ENCODE data around the gene PCDHGB5.

PCDHGB5 gene

GRCh38 chr5:141441571-141442170 lies 43.9 kb downstream of the PCDHGB5 start:
- DNase-seq (ENCODE audit: low spot score), result no peak
